Activated CD8-positive, alpha-beta memory T cell treated with anti-CD3 and anti-CD28 coated beads for 36 hours (primary cell): ENCODE measurements around the gene LEUTX. TPM values are rescaled to one million over a fixed set of nuclear protein-coding genes. Genes with fewer than 3 reads are reported as not detected.
"Not testable (repeated sequence)": the region's sequence is repeated elsewhere in the genome, so short reads cannot be mapped to it uniquely, and the experiment has no call there.

Experiments used
- CTCF ChIA-PET: fragments of 350-600 bp; sonication (Branson Sonifier 250); formaldehyde crosslinking; loops from one replicate; lab custom pipeline; 2021; ENCODE audit warnings: antibody characterized with exemption; lab: Charles Lee
- POLR2A ChIA-PET: fragments of 350-600 bp; sonication (Branson Sonifier 250); formaldehyde crosslinking; loops from one replicate; lab custom pipeline; 2021; ENCODE audit warnings: antibody characterized with exemption; lab: Charles Lee
- total RNA-seq, 2 experiments: library from RNA; stranded (reverse); gene quantifications; one replicate each; pipeline ENCODE4 v1.2.3, GENCODE V29; 2021

Gene LEUTX
- total RNA-seq, 2 experiments from 2014 or later = not detected

DNA sequence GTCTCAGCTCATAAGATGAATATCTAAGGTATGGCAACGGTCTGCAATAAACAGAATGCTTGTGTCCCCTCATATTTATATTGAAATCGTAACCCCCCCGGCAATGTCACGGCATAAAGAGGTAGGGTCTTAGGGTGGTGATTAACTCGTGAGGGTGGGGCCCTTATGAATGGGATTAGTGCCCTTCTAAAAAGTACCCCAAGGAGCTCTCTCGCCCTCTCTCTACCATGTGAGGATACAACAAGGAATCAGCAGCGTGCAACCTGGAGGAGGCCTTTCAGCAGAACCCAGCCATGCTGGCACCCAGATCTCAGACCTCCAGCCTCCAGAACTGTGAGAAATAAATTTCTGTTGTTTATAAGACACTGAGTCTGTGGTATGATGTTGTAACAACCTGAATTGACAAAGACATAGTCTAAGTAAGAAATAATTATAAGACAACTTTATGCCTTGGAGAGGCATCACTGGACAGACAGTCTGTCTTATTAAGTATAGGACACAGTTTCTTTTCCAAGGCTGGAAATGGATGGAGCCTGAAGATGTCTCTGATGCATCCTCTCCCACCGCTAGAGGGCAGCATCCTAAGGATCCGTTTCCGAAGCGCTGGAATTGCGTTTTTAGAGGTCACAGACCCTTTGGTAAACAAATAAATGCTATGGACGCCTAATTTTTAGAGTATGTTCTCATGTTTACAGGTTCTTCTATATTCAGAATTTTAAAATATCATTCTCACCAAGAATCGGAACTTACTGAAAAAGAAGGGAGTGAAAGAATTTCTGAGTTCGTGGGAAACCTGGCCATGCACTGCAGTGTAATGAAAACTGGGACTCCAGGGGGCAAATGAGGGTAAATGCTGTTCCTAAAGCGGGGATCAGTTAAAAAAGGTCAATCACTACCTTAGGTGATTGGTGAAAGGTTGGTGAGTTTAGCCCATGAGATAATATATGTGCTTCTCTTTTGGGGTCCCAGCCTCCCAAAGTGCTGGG lies 13.3 kb upstream of the LEUTX start:
- POLR2A ChIA-PET = no interaction called here
- CTCF ChIA-PET = interaction anchor here (0.6 to 1.4 kb wide), 4 partner anchors 27 to 91 kb away, joined by 3 to 4 read pairs (median 4); no protein-coding TSS in a partner anchor

DNA sequence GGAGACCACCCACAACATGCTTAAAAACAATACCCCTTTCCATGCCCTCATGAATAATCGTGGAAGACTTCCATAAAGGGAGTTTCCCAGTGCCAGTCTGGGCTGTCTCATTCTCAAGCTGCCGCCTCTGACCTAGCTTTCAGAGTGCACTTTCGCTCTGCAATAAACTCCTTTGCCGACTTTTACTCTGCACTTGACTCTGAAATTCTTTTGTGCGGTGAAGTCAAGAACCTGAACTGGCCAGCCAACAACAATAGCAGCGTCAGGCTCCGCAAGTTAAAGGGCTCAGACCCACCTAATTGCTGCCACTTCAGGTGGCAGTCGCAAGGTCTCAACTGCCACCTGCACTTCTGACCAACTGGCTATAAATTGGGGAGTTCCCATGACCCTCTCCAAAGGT lies 10.3 kb upstream of the LEUTX start:
- CTCF ChIA-PET = interaction anchor here (1.1 kb wide), 1 partner anchor 11 kb away, joined by 3 read pairs; no protein-coding TSS in a partner anchor
- POLR2A ChIA-PET = no interaction called here

DNA sequence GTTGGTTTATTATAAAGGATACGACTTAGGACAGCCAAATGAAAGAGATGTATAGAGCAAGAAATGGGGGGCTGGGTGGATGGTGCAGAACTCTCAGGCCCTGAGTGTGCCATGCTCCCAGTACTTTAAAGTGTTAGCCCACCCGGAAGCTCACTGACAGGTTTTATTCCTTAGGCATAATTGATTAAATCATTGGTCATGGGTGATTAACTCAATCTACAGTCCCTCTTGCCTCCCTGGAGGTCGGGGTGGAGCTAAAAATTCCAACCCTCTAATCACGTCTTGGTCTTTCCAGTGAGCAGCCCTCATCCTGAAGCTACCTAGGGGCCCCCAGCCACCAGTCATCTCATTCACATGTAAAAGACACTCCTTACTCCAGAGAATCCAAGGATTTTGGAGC lies 9.9 kb upstream of the LEUTX start:
- CTCF ChIA-PET = interaction anchor here (1.1 kb wide), 1 partner anchor 11 kb away, joined by 3 read pairs; no protein-coding TSS in a partner anchor

DNA sequence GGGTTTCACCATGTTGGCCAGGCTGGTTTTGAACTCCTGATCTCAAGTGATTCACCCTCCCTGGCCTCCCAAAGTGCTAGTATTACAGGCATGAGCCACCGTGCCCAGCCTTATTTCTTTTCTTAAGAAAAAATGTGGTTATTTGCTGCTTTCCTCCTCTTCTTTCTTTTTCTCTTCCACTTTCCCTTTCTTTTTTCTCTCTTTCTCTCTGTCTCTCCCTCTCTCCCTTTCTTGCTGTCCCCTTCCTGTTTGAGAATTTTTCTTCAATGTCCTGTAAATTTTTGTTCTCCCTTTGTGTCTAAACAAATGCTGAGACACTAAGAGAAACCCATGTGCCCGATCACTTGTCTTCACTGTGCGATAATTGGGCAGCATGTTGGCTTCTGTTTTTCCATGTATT lies 2.2 kb downstream of the LEUTX start:
- ChIA-PET POLR2A (no interaction called here), CTCF (interaction anchor here (1.7 kb wide), 1 partner anchor 12 kb away, joined by 8 read pairs; no protein-coding TSS in a partner anchor)

More for the DNA sequence above, 9.9 kb upstream of the LEUTX start:
- POLR2A ChIA-PET = no interaction called here

DNA sequence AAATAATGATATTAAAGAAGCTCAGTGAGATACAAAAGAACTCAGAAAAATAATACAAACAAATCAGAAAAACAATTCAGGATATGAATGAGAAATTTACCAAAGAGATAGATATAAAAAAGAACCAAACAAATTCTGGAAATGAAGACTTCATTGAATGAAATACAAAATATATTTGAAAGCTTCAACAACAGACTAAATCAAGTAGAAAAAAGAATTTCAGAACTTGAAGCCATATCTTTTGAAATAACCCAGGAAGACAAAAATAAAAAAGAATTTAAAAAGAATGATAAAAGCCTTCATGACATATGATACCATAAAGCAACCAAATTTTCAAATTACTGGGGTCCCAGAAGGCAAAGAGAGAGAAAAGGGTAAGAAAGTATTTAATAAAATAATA lies 9.6 kb downstream of the LEUTX start:
- ChIA-PET CTCF (no interaction called here), POLR2A (no interaction called here)

DNA sequence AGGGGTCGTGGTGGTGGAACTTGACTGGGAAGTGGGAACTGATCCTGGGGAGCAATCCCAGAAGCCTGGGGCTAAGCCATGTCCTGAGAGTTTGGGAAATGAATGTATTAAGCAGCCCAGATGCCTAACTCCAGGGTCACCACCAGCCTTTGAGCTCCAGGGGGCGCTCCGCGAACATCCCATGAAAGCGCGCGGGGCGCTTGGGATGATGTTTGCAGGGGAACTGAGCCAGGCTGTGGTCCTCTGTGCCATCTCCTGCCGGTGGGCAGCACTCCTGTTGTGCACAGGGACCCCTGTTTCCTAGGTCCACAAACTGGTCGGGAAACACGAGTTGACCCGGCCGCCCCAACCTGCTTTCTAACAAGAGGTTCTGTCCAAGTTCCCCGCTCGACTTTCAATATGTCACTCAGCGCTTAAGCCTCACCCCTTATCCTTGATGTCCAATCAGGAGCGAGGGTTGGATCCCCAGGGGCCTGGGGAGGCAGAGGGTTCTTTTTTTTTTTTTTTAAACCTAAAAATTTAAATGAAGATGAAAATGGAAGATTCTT lies 14.4 kb downstream of the LEUTX start:
- ChIA-PET POLR2A (no interaction called here), CTCF (interaction anchor here (0.6 to 1.9 kb wide), 13 partner anchors 10 to 177 kb away, joined by 3 to 10 read pairs (median 5); partner anchors contain the start of genes DYRK1B, FBL and PSMC4)

DNA sequence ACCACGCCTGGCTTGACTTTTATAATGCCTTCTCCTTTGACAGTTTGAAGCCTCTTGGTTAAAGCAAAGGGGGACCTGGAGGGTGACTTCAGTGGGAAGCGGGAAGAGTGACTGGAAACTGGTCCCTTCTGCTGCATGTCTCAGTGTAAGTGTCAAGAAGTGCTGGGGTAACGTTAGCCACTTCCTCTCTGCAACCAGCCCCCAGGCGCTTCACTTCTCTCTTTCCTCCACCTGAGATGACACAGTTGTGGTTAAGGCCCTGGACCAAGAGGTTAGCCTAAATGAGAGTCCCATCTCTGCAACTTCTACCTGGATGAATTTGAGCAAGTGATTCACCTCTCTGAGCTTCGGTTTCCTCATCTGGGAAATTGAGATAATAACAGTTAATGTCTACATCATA lies 16.3 kb downstream of the LEUTX start:
- POLR2A ChIA-PET = no interaction called here
- CTCF ChIA-PET = no interaction called here

DNA sequence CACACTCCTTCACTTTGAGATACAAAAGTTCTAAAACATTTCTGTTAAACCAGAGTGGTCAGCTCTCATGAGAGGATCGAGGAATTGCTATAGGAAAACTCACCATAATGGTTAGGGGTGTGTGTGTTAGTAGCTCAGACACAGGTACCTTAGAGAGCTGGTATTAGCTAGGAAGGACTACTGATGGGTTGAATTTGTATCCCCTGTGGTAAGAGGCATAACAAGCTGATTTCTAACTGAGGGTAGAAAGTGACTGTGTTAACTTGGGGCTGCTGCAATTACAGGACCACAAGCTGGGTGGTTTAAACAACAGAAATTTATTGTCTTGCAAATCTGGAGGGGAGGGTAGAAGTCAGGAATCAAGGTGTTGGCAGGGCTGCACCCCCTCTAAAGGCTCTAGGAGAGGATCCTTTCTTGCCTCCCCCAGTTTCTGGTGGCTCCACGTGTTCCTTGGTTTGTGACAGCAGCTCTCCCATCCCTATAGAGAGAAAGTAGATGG lies 17.4 kb downstream of the LEUTX start:
- ChIA-PET CTCF (no interaction called here), POLR2A (no interaction called here)

DNA sequence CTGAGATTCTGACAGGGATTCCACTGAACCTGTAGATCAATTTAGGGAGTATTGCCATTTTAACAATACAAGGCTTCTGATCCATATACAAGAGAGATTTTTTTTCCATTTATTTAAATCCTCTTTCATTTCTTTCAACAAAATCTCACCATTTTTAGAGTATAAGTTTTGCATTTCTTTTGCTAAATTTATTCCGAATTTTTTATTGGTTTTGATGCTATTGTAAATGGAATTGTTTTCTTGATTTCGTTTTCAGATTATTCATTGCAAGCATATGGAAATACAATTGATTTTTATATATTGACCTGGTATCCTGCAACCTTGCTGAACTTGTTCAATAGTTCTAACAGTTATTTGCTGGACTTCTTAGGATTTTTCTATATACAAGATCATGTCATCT lies 18.4 kb downstream of the LEUTX start:
- CTCF ChIA-PET = no interaction called here
- POLR2A ChIA-PET = no interaction called here

DNA sequence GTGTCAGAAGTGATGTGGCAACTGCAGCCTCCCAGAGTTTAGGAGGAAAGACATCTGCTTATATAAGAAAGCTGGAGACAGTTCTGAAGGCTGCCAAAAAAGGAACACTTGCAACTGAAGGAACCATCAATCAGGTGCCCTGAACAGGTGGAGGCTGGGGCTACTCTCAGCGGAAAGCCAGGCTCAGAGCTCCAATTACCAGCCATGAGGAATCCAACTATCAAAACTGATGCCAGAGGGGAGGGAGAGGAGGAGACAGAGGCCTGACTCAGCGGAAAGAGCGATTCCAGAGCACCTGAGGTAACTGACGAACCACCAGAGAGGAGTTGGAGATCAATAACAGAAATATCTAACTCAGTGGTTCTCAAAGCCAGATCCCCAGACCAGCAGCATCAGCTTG lies 24.3 kb downstream of the LEUTX start:
- CTCF ChIA-PET = interaction anchor here (1.5 kb wide), 1 partner anchor 10 kb away, joined by 6 read pairs; no protein-coding TSS in a partner anchor

DNA sequence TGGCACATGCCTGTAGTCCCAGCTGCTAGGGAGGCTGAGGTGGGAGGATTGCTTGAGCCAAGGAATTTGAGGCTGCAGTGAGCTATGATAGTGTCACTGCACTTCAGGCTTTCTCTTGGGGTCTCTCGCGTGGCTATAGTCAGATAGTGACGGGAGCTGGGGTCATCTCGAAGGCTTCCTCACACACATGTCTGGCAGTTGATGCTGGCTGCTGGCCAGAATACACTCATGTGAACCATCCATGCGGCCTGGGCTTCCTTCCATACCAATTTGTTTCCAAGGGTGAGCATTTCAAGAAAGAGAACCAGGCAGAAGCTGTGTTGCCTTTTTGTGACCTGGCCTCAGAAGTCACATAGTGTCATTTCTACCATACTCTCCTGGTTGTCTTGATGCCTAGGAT lies 26.4 kb downstream of the LEUTX start:
- CTCF ChIA-PET = interaction anchor here (1.1 kb wide), 1 partner anchor 13 kb away, joined by 4 read pairs; no protein-coding TSS in a partner anchor
- POLR2A ChIA-PET = no interaction called here

More for the DNA sequence above, 24.3 kb downstream of the LEUTX start:
- POLR2A ChIA-PET = no interaction called here

DNA sequence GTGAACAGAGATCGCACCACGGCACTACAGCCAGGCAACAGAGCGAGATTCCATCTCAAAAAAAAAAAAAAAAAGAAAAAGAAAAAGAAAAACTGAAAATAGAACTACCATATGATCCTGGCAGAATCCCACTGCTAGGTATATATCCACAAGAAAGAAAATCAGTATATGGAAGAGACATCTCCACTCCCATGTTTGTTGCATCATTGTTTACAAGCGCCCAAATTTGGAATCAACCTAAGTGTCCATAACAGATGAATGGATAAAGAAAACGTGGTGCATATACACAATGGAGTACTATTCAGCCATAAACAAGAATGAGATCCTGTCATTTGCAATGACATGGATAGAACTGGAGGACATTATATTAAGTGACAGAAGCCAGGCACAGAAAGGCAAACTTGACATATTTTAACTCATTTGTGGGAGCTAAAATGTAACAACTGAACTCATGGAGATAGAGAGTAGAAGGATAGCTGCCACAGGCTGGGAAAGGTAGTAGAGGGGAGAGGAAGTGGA lies 29.3 kb downstream of the LEUTX start:
- ChIA-PET CTCF (no interaction called here), POLR2A (no interaction called here)

DNA sequence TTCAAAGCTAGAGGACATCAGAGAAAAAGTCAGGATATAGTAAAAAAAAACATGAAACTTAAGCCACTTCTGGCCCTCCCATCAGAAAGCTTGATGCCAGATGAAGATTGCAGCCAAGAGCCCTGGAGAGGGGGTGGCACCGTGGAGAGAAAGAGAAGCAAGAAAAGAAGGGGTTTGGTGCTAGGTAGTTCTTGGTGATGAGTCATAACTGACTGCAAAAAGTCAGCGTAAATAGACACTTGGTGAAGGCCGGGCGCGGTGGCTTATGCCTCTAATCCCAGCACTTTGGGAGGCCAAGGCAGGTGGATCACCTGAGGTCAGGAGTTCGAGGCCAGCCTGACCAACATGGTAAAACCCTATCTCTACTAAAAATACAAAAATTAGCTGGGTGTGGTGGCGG lies 30.0 kb downstream of the LEUTX start:
- CTCF ChIA-PET = interaction anchor here (2.1 kb wide), 1 partner anchor 16 kb away, joined by 8 read pairs; no protein-coding TSS in a partner anchor
- POLR2A ChIA-PET = not testable (repeated sequence)

DNA sequence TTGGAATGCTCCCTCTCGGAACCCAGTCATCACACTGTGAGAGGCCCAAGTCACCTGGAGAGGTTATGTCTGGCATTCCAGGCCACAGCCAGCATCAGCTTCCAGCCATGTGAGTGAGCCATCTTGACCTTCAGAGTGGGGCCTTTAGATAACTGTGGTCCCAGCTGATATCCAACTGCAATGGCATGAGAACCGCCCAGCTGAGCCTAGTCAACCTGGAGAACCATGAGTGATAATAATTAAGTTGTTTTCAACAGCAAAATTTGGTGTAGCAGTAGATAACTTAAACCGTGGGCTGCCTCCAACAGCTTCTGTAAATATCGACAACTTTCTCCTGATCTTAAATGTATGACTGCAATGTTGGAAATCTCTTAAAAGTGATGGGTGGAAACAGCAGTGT lies 30.7 kb downstream of the LEUTX start:
- CTCF ChIA-PET = interaction anchor here (2.1 kb wide), 1 partner anchor 17 kb away, joined by 8 read pairs; no protein-coding TSS in a partner anchor

DNA sequence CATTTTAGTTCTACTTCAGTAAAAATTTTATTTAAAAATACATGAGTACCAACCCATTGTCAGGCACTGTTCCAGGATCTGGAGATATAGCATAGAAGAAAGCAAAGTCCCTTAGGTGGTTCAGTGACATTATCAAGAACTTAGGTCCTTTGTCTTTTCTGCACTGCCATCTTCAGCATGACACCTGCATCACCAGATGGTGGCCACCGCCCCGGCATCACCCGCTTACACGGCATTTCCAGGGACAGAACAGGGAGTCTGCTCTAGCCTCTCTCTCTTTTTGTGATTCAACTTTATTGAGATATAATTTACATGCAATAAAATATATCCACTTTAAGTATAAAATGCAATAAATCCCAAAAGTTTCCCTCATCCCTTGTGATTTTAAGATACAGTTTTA lies 31.8 kb downstream of the LEUTX start:
- ChIA-PET CTCF (interaction anchor here (2.1 kb wide), 1 partner anchor 18 kb away, joined by 8 read pairs; no protein-coding TSS in a partner anchor), POLR2A (interaction anchor here (0.7 kb wide), 1 partner anchor 10 kb away, joined by 4 read pairs; no protein-coding TSS in a partner anchor)

More for the DNA sequence above, 30.7 kb downstream of the LEUTX start:
- POLR2A ChIA-PET = no interaction called here

DNA sequence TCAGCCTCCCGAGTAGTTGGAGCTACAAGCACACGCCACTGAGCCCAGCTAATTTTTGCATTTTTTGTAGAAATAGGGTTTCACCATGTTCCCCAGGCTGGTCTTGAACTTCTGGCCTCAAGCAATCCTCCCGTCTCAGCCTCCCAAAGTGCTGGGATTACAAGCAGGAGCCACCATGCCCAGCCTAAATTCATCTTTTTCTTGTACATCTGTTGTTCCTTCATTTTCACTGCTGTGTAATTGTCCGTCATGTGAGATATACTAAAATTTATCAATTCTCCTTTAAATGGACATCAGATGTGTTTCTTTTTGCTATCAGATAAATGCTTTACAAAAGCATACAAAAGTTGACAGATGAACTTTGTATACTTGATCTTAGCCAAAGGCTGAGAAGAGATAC lies 32.4 kb downstream of the LEUTX start:
- ChIA-PET CTCF (interaction anchor here (0.7 kb wide), 1 partner anchor 260 kb away, joined by 5 read pairs; no protein-coding TSS in a partner anchor), POLR2A (interaction anchor here (0.7 kb wide), 1 partner anchor 10 kb away, joined by 4 read pairs; no protein-coding TSS in a partner anchor)

DNA sequence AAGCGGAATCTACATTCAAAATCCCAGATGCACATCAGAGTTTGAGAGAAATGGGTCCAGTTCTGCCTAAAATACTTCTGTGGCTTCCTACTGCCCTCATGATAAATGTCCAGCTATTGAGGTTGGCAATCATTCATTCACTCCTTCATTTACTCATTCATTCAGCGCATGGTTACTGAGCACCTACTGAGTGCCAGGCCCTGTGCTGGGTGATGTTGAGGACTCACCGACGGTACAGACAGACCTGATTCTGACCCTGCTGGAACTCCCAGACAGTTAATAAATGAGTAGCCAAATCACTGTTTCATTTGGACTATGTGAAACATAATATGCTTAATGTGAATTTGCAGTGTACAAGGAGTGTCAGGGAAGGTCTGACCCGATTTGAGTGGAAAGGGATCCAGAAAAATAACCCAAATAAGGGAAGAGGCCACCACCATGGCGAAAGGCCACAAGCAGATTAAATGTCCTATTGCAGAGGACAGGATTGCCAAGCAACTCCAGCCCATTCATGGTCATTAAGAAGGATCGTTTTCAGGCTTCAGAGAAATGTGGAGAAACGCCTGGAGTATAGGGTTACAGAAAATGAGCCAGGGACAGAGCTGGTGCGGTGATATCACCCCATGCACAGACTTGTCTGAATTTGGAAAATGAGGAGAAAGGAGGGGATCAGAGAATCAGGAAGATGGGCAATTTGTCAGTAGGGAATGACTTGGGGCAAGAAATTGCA lies 34.8 kb downstream of the LEUTX start:
- CTCF ChIA-PET = no interaction called here
- POLR2A ChIA-PET = no interaction called here

DNA sequence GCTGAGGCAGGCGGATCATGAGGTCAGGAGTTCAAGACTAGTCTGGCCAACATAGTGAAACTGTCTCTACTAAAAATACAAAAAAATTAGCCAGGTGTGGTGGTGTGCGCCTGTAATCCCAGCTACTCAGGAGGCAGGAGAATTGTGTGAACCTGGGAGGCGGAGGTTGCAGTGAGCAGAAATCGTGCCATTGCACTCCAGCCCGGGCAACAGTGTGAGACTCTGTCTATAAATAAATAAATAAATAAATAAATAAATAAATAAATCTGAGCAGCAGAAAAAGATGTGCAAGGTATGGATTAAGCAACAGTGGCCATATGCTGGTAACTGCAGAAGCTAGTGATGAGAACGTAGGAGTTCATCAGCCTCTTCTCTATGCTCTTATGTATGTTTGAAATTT lies 35.5 kb downstream of the LEUTX start:
- POLR2A ChIA-PET, CTCF ChIA-PET: not testable (repeated sequence)
